Measurements from ENCODE around the gene OXNAD1. TPM values are rescaled to one million over a fixed set of nuclear protein-coding genes. Genes with fewer than 3 reads are reported as not detected.

OXNAD1 gene
- total RNA-seq, 4 donors from 2014 or later, result 10.3 to 17.8 (median 13.3) TPM

GRCh38 chr3:16284633-16285032 lies 19.6 kb downstream of the OXNAD1 start:
- H3K36me3 ChIP-seq, result peaks cover 12% of the 10 kb centered on the region
- no peaks in the 10 kb centered on the region for H3K9me3 ChIP-seq
- peaks cover 21% of the 10 kb centered on the region for H3K4me1 ChIP-seq
- H3K27me3 ChIP-seq, result no peaks in the 10 kb centered on the region
- no peak overlapping the region for H3K4me3 ChIP-seq
- no peak for DNase-seq (ENCODE audit: low spot score in 2 of 2)
- no peak for TF ChIP-seq POLR2AphosphoS5 (IDR thresholded peaks at IDR 0.05)
- TF ChIP-seq CTCF (IDR thresholded peaks at IDR 0.05), result no peak
- no peak for TF ChIP-seq EP300 (IDR thresholded peaks at IDR 0.05)
- TF ChIP-seq POLR2A (IDR thresholded peaks at IDR 0.05), result no peak
- 100% methylated on average over 1 of the region's 1 CpG for WGBS
- no peak overlapping the region for H3K27ac ChIP-seq

- Histone ChIP-seq H3K4me1 (peaks cover 28% of the 10 kb centered on the region), H3K27ac (no peak overlapping the region), H3K36me3 (peaks cover 12% of the 10 kb centered on the region), H3K4me3 (no peak overlapping the region), H3K9me3 (no peaks in the 10 kb centered on the region), H3K27me3 (no peaks in the 10 kb centered on the region)
- TF ChIP-seq CTCF (IDR thresholded peaks at IDR 0.05) (no peak), EP300 (IDR thresholded peaks at IDR 0.05) (no peak), POLR2AphosphoS5 (IDR thresholded peaks at IDR 0.05) (no peak), POLR2A (IDR thresholded peaks at IDR 0.05) (no peak)
- DNase-seq (ENCODE audit: low spot score in 2 of 2), result no peak
- 85% methylated on average over 3 of the region's 3 CpGs for WGBS
Observed at GRCh38 chr3:16286161-16286560, 21.1 kb downstream of the OXNAD1 start.

GRCh38 chr3:16286751-16287543 lies 21.9 kb downstream of the OXNAD1 start:
- WGBS, result 66% methylated on average over 6 of the region's 6 CpGs
- peaks cover 28% of the 10 kb centered on the region for H3K4me1 ChIP-seq
- H3K27me3 ChIP-seq, result no peaks in the 10 kb centered on the region
- DNase-seq (ENCODE audit: low spot score in 2 of 2), result no peak
- TF ChIP-seq EP300 (IDR thresholded peaks at IDR 0.05) (no peak), CTCF (IDR thresholded peaks at IDR 0.05) (no peak), POLR2AphosphoS5 (IDR thresholded peaks at IDR 0.05) (no peak), POLR2A (IDR thresholded peaks at IDR 0.05) (no peak)
- H3K36me3 ChIP-seq, result peaks cover 12% of the 10 kb centered on the region
- no peak overlapping the region for H3K27ac ChIP-seq
- no peaks in the 10 kb centered on the region for H3K9me3 ChIP-seq
- no peak overlapping the region for H3K4me3 ChIP-seq

GRCh38 chr3:16288664-16289063 lies 23.7 kb downstream of the OXNAD1 start:
- 29% methylated on average over 1 of the region's 1 CpG for WGBS
- Histone ChIP-seq H3K4me3 (no peak overlapping the region), H3K27me3 (no peaks in the 10 kb centered on the region), H3K4me1 (peaks cover 28% of the 10 kb centered on the region), H3K36me3 (peaks cover 4% of the 10 kb centered on the region), H3K9me3 (no peaks in the 10 kb centered on the region), H3K27ac (no peak overlapping the region)
- TF ChIP-seq CTCF (IDR thresholded peaks at IDR 0.05) (no peak), POLR2A (IDR thresholded peaks at IDR 0.05) (no peak), POLR2AphosphoS5 (IDR thresholded peaks at IDR 0.05) (no peak)
- DNase-seq (ENCODE audit: low spot score in 2 of 2), result no peak

GRCh38 chr3:16289144-16289889 lies 24.3 kb downstream of the OXNAD1 start:
- H3K36me3 ChIP-seq, result peaks cover 4% of the 10 kb centered on the region
- no peak overlapping the region for H3K4me3 ChIP-seq
- DNase-seq (ENCODE audit: low spot score in 2 of 2), result no peak
- TF ChIP-seq POLR2AphosphoS5 (IDR thresholded peaks at IDR 0.05) (no peak), CTCF (IDR thresholded peaks at IDR 0.05) (no peak), POLR2A (IDR thresholded peaks at IDR 0.05) (no peak), EP300 (IDR thresholded peaks at IDR 0.05) (no peak)
- H3K4me1 ChIP-seq, result peaks cover 28% of the 10 kb centered on the region
- H3K9me3 ChIP-seq, result no peaks in the 10 kb centered on the region
- H3K27ac ChIP-seq, result no peak overlapping the region
- WGBS, result 77% methylated on average over 2 of the region's 2 CpGs
- H3K27me3 ChIP-seq, result no peaks in the 10 kb centered on the region

Data from suprapubic skin (tissue), 4 donors.